ENCODE results near the gene PLCB1.

DNA sequence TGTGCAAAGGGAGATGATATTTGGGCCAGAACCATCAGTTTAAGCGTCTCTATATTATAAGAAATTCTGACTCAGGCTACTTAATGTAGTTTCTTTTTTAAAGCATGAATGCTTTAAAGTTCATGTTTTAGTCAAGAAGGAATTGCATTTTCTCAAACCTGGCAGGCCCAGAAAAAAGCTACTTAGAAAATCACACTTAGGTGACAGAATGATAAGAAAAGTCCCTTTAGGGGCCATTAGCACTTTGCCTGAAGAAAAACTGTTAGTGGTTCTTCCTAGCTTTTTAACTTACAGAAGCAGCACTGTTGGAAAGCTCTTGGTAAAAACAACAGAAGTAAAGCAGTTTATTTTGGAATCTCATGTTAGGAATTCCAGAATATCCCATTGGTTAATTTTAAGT lies 387.8 kb downstream of the PLCB1 start:
- TF ChIP-seq, protein P1, sequence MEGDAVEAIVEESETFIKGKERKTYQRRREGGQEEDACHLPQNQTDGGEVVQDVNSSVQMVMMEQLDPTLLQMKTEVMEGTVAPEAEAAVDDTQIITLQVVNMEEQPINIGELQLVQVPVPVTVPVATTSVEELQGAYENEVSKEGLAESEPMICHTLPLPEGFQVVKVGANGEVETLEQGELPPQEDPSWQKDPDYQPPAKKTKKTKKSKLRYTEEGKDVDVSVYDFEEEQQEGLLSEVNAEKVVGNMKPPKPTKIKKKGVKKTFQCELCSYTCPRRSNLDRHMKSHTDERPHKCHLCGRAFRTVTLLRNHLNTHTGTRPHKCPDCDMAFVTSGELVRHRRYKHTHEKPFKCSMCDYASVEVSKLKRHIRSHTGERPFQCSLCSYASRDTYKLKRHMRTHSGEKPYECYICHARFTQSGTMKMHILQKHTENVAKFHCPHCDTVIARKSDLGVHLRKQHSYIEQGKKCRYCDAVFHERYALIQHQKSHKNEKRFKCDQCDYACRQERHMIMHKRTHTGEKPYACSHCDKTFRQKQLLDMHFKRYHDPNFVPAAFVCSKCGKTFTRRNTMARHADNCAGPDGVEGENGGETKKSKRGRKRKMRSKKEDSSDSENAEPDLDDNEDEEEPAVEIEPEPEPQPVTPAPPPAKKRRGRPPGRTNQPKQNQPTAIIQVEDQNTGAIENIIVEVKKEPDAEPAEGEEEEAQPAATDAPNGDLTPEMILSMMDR (conservative IDR thresholded peaks at IDR 0.05; ENCODE audit: low read length), result no peak
- TF ChIP-seq EZH2phosphoT487 (IDR thresholded peaks at IDR 0.05; ENCODE audit: borderline replicate concordance), result no peak
